Measurements from ENCODE around the gene PDILT. TPM values are rescaled to one million over a fixed set of nuclear protein-coding genes. Genes with fewer than 3 reads are reported as not detected.

The PDILT gene
- total RNA-seq, 1 experiment from 2014 or later: not detected

GRCh38 chr16:20320178-20320577 is 84.4 kb downstream of the PDILT start (continued):
- TF ChIP-seq NR2C2 (CRISPR knock-in tag; IDR thresholded peaks at IDR 0.05) (no peak), ERG (CRISPR knock-in tag; IDR thresholded peaks at IDR 0.05) (no peak), CBFB (CRISPR knock-in tag; IDR thresholded peaks at IDR 0.05; ENCODE audit: low read depth) (no peak), PRDM15 (CRISPR knock-in tag; IDR thresholded peaks at IDR 0.05) (no peak), NFE2L1 (CRISPR knock-in tag; IDR thresholded peaks at IDR 0.05) (no peak), USF2 (CRISPR knock-in tag; IDR thresholded peaks at IDR 0.05) (no peak), ZNF416 (CRISPR knock-in tag; IDR thresholded peaks at IDR 0.05) (no peak)

GRCh38 chr16:20319406-20319805 is 85.1 kb downstream of the PDILT start:
- H3K36me3 Mint-ChIP-seq: no peaks in the 10 kb centered on the region
- ChIA-PET CTCF (no interaction called here), POLR2A (no interaction called here)
- DNase-seq (ENCODE audit: low spot score) (no peak), ATAC-seq (no peak)
- no peak overlapping the region for H3K4me3 Mint-ChIP-seq
- no peak overlapping the region for H3K27ac Mint-ChIP-seq
- peaks cover 15% of the 10 kb centered on the region for H3K4me1 Mint-ChIP-seq
- no peaks in the 10 kb centered on the region for H3K9me3 Mint-ChIP-seq
- TF ChIP-seq PRRX2 (CRISPR knock-in tag; IDR thresholded peaks at IDR 0.05): no peak
- no peak for TF ChIP-seq ZNF232 (CRISPR knock-in tag; IDR thresholded peaks at IDR 0.05)
- no peak for TF ChIP-seq STAT6 (CRISPR knock-in tag; conservative IDR thresholded peaks at IDR 0.05; ENCODE audit: low read depth)
- no peak for TF ChIP-seq HMGXB4 (CRISPR knock-in tag; IDR thresholded peaks at IDR 0.05)
- TF ChIP-seq MYBL2 (CRISPR knock-in tag; IDR thresholded peaks at IDR 0.05): no peak
- TF ChIP-seq ZBTB21 (CRISPR knock-in tag; IDR thresholded peaks at IDR 0.05; ENCODE audit: borderline replicate concordance): no peak
- no peak for TF ChIP-seq FOXJ3 (CRISPR knock-in tag; IDR thresholded peaks at IDR 0.05; ENCODE audit: borderline replicate concordance)
- no peak for TF ChIP-seq NFATC4 (CRISPR knock-in tag; IDR thresholded peaks at IDR 0.05)
- TF ChIP-seq CREM (CRISPR knock-in tag; IDR thresholded peaks at IDR 0.05): no peak
- TF ChIP-seq GABPB1 (CRISPR knock-in tag; IDR thresholded peaks at IDR 0.05): no peak
- no peak for TF ChIP-seq ZSCAN18 (CRISPR knock-in tag; IDR thresholded peaks at IDR 0.05)
- TF ChIP-seq TEAD4 (CRISPR knock-in tag; IDR thresholded peaks at IDR 0.05): no peak
- TF ChIP-seq JUN (CRISPR knock-in tag; IDR thresholded peaks at IDR 0.05): no peak
- no peak for TF ChIP-seq ZNF425 (CRISPR knock-in tag; conservative IDR thresholded peaks at IDR 0.05)
- no peak for TF ChIP-seq KAT7 (CRISPR knock-in tag; IDR thresholded peaks at IDR 0.05; ENCODE audit: borderline replicate concordance)
- TF ChIP-seq CBFB (CRISPR knock-in tag; IDR thresholded peaks at IDR 0.05; ENCODE audit: low read depth): no peak
- no peaks in the 10 kb centered on the region for H3K27me3 Mint-ChIP-seq (ENCODE audit: low read depth)
